HepG2 (cell line): Measurements from ENCODE around the gene USP5. TPM values are rescaled to one million over a fixed set of nuclear protein-coding genes. Genes with fewer than 3 reads are reported as not detected.

Experiments
- BCL6 ChIP-seq: IDR thresholded peaks from 2 replicates; pipeline ENCODE4 v1.6.1; 2016; ENCODE audit warnings: missing genetic modification reagents, missing compliant biosample characterization
- CENPT ChIP-seq: sonication (generic); formaldehyde crosslinking; IDR thresholded peaks from 2 replicates; pipeline ENCODE4 v1.8.0; 2022; ENCODE audit warnings: low read depth, mild to moderate bottlenecking, moderate library complexity, missing genetic modification reagents
- ETV5 ChIP-seq: IDR thresholded peaks from 2 replicates; pipeline ENCODE4 v1.6.1; 2018; ENCODE audit warnings: missing biosample characterization, missing genetic modification reagents, inconsistent platforms, borderline replicate concordance
- HCFC1 ChIP-seq: fragments of 150-350 bp; IDR thresholded peaks from 2 replicates; pipeline ENCODE4 v1.6.1; 2014; ENCODE audit warnings: low read depth, low read length
- HDAC2 ChIP-seq: sonication (generic); formaldehyde crosslinking; IDR thresholded peaks from 2 replicates; pipeline ENCODE4 v1.4.0; 2020; ENCODE audit warnings: missing genetic modification reagents
- HNF4A ChIP-seq: sonication (generic); formaldehyde crosslinking; IDR thresholded peaks from 2 replicates; pipeline ENCODE4 v1.4.0; 2020; ENCODE audit warnings: missing genetic modification reagents
- KDM4B ChIP-seq: sonication (generic); formaldehyde crosslinking; IDR thresholded peaks from 2 replicates; pipeline ENCODE4 v1.4.0; 2020; ENCODE audit warnings: missing genetic modification reagents
- MATR3 ChIP-seq: sonication (generic); formaldehyde crosslinking; IDR thresholded peaks from 2 replicates; pipeline ENCODE4 v1.4.0; 2020; ENCODE audit warnings: missing genetic modification reagents
- MXI1 ChIP-seq: IDR thresholded peaks from 3 replicates; pipeline ENCODE4 v1.6.1; 2012; ENCODE audit warnings: low read depth, low read length, inconsistent platforms, borderline replicate concordance
- PHB2 ChIP-seq: fragments of 450-650 bp; IDR thresholded peaks from 2 replicates; pipeline ENCODE4 v1.6.1; 2018; ENCODE audit not compliant: partially characterized antibody
- SP4 ChIP-seq: sonication (generic); formaldehyde crosslinking; IDR thresholded peaks from 2 replicates; pipeline ENCODE4 v1.8.1; 2023; ENCODE audit warnings: mild to moderate bottlenecking, missing genetic modification reagents
- TOPORS ChIP-seq: sonication (generic); formaldehyde crosslinking; IDR thresholded peaks from 2 replicates; pipeline ENCODE4 v1.8.0; 2023; ENCODE audit warnings: mild to moderate bottlenecking, missing genetic modification reagents
- ZSCAN31 ChIP-seq: sonication (generic); formaldehyde crosslinking; IDR thresholded peaks from 2 replicates; pipeline ENCODE4 v1.5.0; 2020; ENCODE audit warnings: low read depth, mild to moderate bottlenecking, missing genetic modification reagents
- polyA plus RNA-seq, 8 experiments: library from polyadenylated mRNA; depleted of rRNA in 3 of 8; stranded (reverse) in 7 of 8; unstranded in 1 of 8; fragments of >200 nt; fragmentation: Illumina TruSeq in 4 of 8; extraction: Trizol in 4 of 8; gene quantifications; 2 replicates each; pipeline versions ENCODE4 v1.2.1 to v1.2.3, GENCODE V29; 2011 to 2016; ENCODE audit warnings: low read depth in 4 of 8, missing spikeins in 1 of 8, mixed read lengths in 1 of 8; ENCODE audit not compliant: insufficient read depth in 1 of 8
- total RNA-seq, 5 experiments: library from RNA; depleted of rRNA; stranded (reverse); fragments of >200 nt; fragmentation: Illumina TruSeq; extraction: Trizol; gene quantifications; 2 replicates each; pipeline ENCODE4 v1.2.3, GENCODE V29; 2016; ENCODE audit warnings: low read depth in 1 of 5
- TF ChIP-seq, protein P1 (sequence below), 2 experiments: sonication (generic) in 1 of 2; formaldehyde crosslinking in 1 of 2; IDR thresholded peaks; 2 replicates each; pipeline versions ENCODE4 v1.6.1 to v1.9.0; 2014 to 2022; ENCODE audit warnings: antibody characterized with exemption in 1 of 2, borderline replicate concordance in 1 of 2, inconsistent platforms in 1 of 2, low read depth in 1 of 2, missing genetic modification reagents in 1 of 2
- TF ChIP-seq, protein P2 (sequence below): sonication (generic); formaldehyde crosslinking; IDR thresholded peaks from 2 replicates; pipeline ENCODE4 v1.4.0; 2020; ENCODE audit warnings: missing genetic modification reagents

USP5 gene
- total and polyA plus RNA-seq, 2 of the 13 experiments (the other 11 are each of a cell fraction or from before 2014, with no cell fraction given) = 39.6 to 56.0 TPM

GRCh38 chr12:6899837-6900519 lies 48.0 kb downstream of the USP5 start (continued):
- TF ChIP-seq, protein P1, sequence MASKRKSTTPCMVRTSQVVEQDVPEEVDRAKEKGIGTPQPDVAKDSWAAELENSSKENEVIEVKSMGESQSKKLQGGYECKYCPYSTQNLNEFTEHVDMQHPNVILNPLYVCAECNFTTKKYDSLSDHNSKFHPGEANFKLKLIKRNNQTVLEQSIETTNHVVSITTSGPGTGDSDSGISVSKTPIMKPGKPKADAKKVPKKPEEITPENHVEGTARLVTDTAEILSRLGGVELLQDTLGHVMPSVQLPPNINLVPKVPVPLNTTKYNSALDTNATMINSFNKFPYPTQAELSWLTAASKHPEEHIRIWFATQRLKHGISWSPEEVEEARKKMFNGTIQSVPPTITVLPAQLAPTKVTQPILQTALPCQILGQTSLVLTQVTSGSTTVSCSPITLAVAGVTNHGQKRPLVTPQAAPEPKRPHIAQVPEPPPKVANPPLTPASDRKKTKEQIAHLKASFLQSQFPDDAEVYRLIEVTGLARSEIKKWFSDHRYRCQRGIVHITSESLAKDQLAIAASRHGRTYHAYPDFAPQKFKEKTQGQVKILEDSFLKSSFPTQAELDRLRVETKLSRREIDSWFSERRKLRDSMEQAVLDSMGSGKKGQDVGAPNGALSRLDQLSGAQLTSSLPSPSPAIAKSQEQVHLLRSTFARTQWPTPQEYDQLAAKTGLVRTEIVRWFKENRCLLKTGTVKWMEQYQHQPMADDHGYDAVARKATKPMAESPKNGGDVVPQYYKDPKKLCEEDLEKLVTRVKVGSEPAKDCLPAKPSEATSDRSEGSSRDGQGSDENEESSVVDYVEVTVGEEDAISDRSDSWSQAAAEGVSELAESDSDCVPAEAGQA (IDR thresholded peaks at IDR 0.05; ENCODE audit: low read depth) = no peak
- TF ChIP-seq, protein P1 (CRISPR knock-in tag; IDR thresholded peaks at IDR 0.05; ENCODE audit: borderline replicate concordance) = no peak
- no peak for TF ChIP-seq ZSCAN31
- TF ChIP-seq MATR3 (CRISPR knock-in tag) = no peak
- TF ChIP-seq HDAC2 = no peak
- TF ChIP-seq PHB2 = no peak
- no peak for TF ChIP-seq CENPT (CRISPR knock-in tag)
- TF ChIP-seq HNF4A (CRISPR knock-in tag) = peak; percentile 63
- peak; percentile 87; the same call in 2 of the 3 replicates for TF ChIP-seq MXI1
- TF ChIP-seq HCFC1 = no peak
- TF ChIP-seq, protein P2, sequence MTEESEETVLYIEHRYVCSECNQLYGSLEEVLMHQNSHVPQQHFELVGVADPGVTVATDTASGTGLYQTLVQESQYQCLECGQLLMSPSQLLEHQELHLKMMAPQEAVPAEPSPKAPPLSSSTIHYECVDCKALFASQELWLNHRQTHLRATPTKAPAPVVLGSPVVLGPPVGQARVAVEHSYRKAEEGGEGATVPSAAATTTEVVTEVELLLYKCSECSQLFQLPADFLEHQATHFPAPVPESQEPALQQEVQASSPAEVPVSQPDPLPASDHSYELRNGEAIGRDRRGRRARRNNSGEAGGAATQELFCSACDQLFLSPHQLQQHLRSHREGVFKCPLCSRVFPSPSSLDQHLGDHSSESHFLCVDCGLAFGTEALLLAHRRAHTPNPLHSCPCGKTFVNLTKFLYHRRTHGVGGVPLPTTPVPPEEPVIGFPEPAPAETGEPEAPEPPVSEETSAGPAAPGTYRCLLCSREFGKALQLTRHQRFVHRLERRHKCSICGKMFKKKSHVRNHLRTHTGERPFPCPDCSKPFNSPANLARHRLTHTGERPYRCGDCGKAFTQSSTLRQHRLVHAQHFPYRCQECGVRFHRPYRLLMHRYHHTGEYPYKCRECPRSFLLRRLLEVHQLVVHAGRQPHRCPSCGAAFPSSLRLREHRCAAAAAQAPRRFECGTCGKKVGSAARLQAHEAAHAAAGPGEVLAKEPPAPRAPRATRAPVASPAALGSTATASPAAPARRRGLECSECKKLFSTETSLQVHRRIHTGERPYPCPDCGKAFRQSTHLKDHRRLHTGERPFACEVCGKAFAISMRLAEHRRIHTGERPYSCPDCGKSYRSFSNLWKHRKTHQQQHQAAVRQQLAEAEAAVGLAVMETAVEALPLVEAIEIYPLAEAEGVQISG (CRISPR knock-in tag) = no peak
- TF ChIP-seq BCL6 = no peak
- TF ChIP-seq ETV5 = no peak; the same call in 1 of the 2 replicates
- no peak for TF ChIP-seq SP4
- no peak for TF ChIP-seq TOPORS
- TF ChIP-seq KDM4B = no peak
